Effector memory CD4-positive, alpha-beta T cell (primary cell): ENCODE results near the gene ZBTB2.

Experiments used
- DNase-seq, 3 donors: peaks; one replicate each; pipeline ENCODE4 v3.0.0-alpha.2; 2020
- H3K27ac ChIP-seq: 2 replicates; pipeline ENCODE4 v1.7.0; 2013; ENCODE audit warnings: mild to moderate bottlenecking, low read length, moderate library complexity; ENCODE audit not compliant: insufficient read depth, poor library complexity, severe bottlenecking
- H3K27me3 ChIP-seq: replicated peaks from 2 replicates; pipeline ENCODE4 v1.7.0; 2013; ENCODE audit warnings: mild to moderate bottlenecking, low read length; ENCODE audit not compliant: insufficient read depth, control insufficient read depth, poor library complexity, severe bottlenecking
- H3K36me3 ChIP-seq: 2 replicates; pipeline ENCODE4 v1.7.0; 2013; ENCODE audit warnings: mild to moderate bottlenecking, low read length, moderate library complexity; ENCODE audit not compliant: control insufficient read depth, insufficient read depth
- H3K4me1 ChIP-seq: 2 replicates; pipeline ENCODE4 v1.7.0; 2013; ENCODE audit warnings: low read length, mild to moderate bottlenecking; ENCODE audit not compliant: control insufficient read depth, insufficient read depth, poor library complexity, severe bottlenecking
- H3K4me3 ChIP-seq: 2 replicates; pipeline ENCODE4 v1.7.0; 2013; ENCODE audit warnings: low read length, low read depth, mild to moderate bottlenecking; ENCODE audit not compliant: insufficient read depth, poor library complexity, severe bottlenecking
- H3K9me3 ChIP-seq: 2 replicates; pipeline ENCODE4 v1.7.0; 2013; ENCODE audit warnings: mild to moderate bottlenecking, low read length, moderate library complexity; ENCODE audit not compliant: control insufficient read depth

Gene ZBTB2

DNA sequence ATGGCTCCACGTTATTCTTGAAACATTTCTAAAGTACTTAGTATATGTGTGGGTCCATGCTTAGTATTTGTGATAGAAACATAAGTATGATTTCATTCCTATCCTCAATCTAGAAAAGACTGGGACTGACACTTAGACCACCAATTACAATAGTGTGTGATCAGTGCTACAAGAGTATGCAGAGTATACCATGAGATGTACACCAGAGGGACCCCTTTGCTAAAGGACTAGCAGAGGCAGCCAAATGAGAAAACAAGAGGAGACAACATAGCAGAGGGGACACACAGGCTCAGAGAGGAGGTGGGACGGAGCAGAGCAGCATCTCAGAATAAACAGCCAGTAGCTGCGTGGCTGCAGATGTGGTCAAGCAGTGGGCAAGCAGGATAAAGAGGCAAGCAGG lies 39.5 kb upstream of the ZBTB2 start:
- H3K4me1 ChIP-seq: no peaks in the 10 kb centered on the region
- peaks cover 43% of the 10 kb centered on the region for H3K36me3 ChIP-seq
- no peak for DNase-seq
- no peaks in the 10 kb centered on the region for H3K27me3 ChIP-seq
- no peaks in the 10 kb centered on the region for H3K9me3 ChIP-seq
- H3K4me3 ChIP-seq: no peak overlapping the region
- no peak overlapping the region for H3K27ac ChIP-seq

GRCh38 chr6:151428093-151428735 lies 36.9 kb upstream of the ZBTB2 start:
- H3K4me3 ChIP-seq: no peak overlapping the region
- H3K27me3 ChIP-seq: no peaks in the 10 kb centered on the region
- H3K9me3 ChIP-seq: no peaks in the 10 kb centered on the region
- DNase-seq: no peak
- peaks cover 49% of the 10 kb centered on the region for H3K36me3 ChIP-seq
- H3K27ac ChIP-seq: no peak overlapping the region
- H3K4me1 ChIP-seq: no peaks in the 10 kb centered on the region

DNA sequence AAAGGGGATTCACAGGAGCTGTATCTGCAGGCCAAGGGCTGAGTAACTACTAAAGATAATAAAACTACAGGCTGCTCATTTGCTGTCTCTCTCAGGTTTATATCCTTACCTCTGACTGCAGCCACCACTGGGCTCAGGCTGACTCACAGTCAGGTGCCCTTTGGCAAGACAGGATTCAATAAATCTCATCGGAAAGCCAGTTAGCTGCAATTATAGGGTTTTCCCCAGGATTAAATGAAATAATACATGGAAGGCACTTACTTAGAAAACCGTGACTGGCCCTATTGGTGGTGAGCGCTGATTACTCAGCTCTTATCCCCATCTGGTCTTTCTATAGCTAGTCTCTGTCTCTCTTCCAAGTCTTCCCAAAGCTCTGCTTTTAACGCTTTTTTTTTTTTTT lies 34.2 kb upstream of the ZBTB2 start:
- Histone ChIP-seq H3K27ac (no peak overlapping the region), H3K9me3 (no peaks in the 10 kb centered on the region), H3K27me3 (no peaks in the 10 kb centered on the region), H3K4me1 (no peaks in the 10 kb centered on the region), H3K4me3 (no peak overlapping the region), H3K36me3 (peaks cover 36% of the 10 kb centered on the region)
- DNase-seq: no peak

DNA sequence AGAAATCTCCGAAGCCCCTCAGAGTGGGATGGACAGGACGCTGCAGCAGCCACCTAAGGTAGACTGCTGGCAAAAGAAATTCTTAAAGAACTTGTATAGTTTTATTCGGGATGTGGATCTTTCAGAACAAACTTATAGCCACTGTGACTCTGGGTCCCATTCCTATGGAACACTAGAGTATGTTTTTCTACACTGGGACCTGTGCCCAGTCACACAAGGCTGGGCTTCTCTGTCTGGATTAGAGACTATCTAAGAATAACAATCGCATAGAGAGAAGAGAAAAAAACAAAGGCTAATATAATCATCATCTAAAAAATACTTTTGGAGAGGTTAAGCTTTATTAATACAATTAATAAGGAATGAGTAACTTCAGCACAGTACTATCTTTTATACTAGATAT lies 31.6 kb upstream of the ZBTB2 start:
- no peak overlapping the region for H3K4me3 ChIP-seq
- peaks cover 24% of the 10 kb centered on the region for H3K36me3 ChIP-seq

DNA sequence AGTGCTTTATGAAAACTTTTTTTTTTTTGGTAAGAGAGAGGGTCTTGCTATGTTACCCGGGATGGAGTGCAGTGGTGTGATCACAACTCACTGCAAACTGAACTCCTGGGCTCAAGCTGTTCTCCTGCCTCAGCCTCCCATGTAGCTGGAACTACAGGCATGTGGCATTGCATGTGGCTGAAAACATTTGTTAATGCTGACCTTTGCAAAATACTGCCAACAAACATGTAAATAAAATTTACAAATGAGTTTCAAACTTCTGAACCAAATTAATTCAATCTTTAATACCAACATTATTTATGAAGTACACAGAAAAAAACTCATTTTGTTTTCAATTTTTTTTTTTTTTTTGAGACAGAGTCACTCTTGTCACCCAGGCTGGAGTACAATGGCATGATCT lies 26.1 kb upstream of the ZBTB2 start:
- no peak for DNase-seq
- Histone ChIP-seq H3K36me3 (peaks cover 15% of the 10 kb centered on the region), H3K9me3 (no peaks in the 10 kb centered on the region), H3K27me3 (no peaks in the 10 kb centered on the region), H3K27ac (no peak overlapping the region), H3K4me1 (peaks cover 11% of the 10 kb centered on the region), H3K4me3 (no peak overlapping the region)

More for the DNA sequence above, 31.6 kb upstream of the ZBTB2 start:
- no peaks in the 10 kb centered on the region for H3K27me3 ChIP-seq
- H3K27ac ChIP-seq: no peak overlapping the region
- H3K4me1 ChIP-seq: no peaks in the 10 kb centered on the region
- no peak for DNase-seq
- no peaks in the 10 kb centered on the region for H3K9me3 ChIP-seq

DNA sequence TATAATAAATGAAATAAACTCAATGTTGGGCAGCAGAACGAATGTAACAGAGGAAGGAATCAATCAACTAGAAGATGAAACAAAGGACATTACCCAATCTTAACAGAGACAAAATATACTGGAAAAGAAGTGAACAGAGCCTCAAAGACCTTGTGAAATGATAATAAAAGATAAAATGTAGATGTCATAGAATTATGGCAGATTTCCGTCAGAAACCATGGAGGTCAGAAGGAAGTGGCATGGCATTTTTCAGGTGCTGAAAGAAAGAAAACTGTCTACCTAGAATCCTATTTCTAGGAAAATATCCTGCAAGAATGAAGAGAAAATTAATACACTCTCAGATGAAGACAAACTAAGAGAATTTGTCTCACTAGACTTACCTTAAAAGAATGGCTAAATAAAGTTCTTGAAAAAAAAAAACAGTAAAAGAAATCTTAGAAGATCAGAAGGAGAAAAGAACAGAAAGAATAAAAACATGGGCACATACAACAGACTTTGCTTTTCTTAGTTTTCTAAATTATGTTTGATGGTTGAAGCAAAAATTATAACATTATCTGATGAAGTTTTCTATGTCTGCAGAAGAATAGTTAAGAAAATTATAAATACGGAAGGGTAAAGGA lies 23.4 kb upstream of the ZBTB2 start:
- H3K36me3 ChIP-seq: peaks cover 12% of the 10 kb centered on the region

GRCh38 chr6:151413372-151414145 lies 22.2 kb upstream of the ZBTB2 start:
- Histone ChIP-seq H3K9me3 (no peaks in the 10 kb centered on the region), H3K36me3 (peaks cover 12% of the 10 kb centered on the region), H3K4me3 (no peak overlapping the region), H3K4me1 (peaks cover 11% of the 10 kb centered on the region), H3K27me3 (no peaks in the 10 kb centered on the region), H3K27ac (no peak overlapping the region)
- peak; percentile 48 to 61 (median 51) for DNase-seq

More for the DNA sequence above, 23.4 kb upstream of the ZBTB2 start:
- Histone ChIP-seq H3K27me3 (no peaks in the 10 kb centered on the region), H3K27ac (no peak overlapping the region), H3K4me1 (peaks cover 11% of the 10 kb centered on the region), H3K4me3 (no peak overlapping the region), H3K9me3 (no peaks in the 10 kb centered on the region)
- no peak for DNase-seq

- Histone ChIP-seq H3K4me3 (no peak overlapping the region), H3K36me3 (peaks cover 12% of the 10 kb centered on the region), H3K27ac (no peak overlapping the region), H3K9me3 (no peaks in the 10 kb centered on the region), H3K27me3 (no peaks in the 10 kb centered on the region), H3K4me1 (peaks cover 11% of the 10 kb centered on the region)
- no peak for DNase-seq
Observed at GRCh38 chr6:151412909-151413308, 21.6 kb upstream of the ZBTB2 start.

GRCh38 chr6:151409679-151410078 lies 18.3 kb upstream of the ZBTB2 start:
- Histone ChIP-seq H3K27ac (no peak overlapping the region), H3K4me3 (no peak overlapping the region), H3K9me3 (no peaks in the 10 kb centered on the region), H3K27me3 (no peaks in the 10 kb centered on the region), H3K36me3 (peaks cover 14% of the 10 kb centered on the region), H3K4me1 (peaks cover 11% of the 10 kb centered on the region)
- no peak for DNase-seq

DNA sequence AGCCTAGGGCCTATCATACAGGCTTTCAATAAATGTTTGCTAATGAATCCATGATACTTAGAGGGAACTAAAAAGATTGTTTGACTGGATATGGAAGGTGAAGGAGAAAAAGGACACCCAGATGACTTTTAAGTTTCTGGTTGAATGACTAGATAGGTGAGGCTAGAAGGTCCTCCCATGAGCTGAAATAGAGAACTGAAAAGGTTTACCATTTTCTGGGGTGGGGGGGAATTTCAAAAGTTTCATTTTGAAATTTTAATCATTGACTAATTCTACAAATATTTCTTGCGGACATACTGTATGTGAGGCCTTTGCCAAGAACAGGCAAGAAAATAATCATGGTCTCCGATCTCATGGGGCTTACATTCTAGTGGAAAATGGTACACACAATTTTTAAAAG lies 17.9 kb upstream of the ZBTB2 start:
- Histone ChIP-seq H3K4me1 (peaks cover 11% of the 10 kb centered on the region), H3K27ac (no peak overlapping the region), H3K4me3 (no peak overlapping the region), H3K9me3 (no peaks in the 10 kb centered on the region), H3K27me3 (no peaks in the 10 kb centered on the region), H3K36me3 (peaks cover 14% of the 10 kb centered on the region)
- no peak for DNase-seq
